GM23248 (cell line): ENCODE results near the gene TCF4. TPM values are rescaled to one million over a fixed set of nuclear protein-coding genes. Genes with fewer than 3 reads are reported as not detected.

Experiments used
- DNase-seq: peaks from one replicate; pipeline ENCODE4 v3.0.0-alpha.2; 2015
- H2AFZ ChIP-seq: fragments of 200-600 bp; sonication (generic); 2 replicates; pipeline ENCODE4 v1.6.1; 2016; ENCODE audit warnings: antibody characterized with exemption
- H3F3A ChIP-seq: fragments of 200-600 bp; sonication (generic); 2 replicates; pipeline ENCODE4 v1.6.1; 2016; ENCODE audit warnings: mild to moderate bottlenecking, antibody characterized with exemption, mixed run types; ENCODE audit not compliant: insufficient read depth
- H3K27ac ChIP-seq: fragments of 200-600 bp; sonication (generic); 2 replicates; pipeline ENCODE4 v1.5.1; 2016; ENCODE audit warnings: mild to moderate bottlenecking
- H3K27me3 ChIP-seq: fragments of 200-600 bp; sonication (generic); replicated peaks from 2 replicates; pipeline ENCODE4 v1.6.1; 2016; ENCODE audit warnings: mild to moderate bottlenecking; ENCODE audit not compliant: insufficient read depth
- H3K36me3 ChIP-seq: fragments of 200-600 bp; sonication (generic); 2 replicates; pipeline ENCODE4 v1.6.1; 2016; ENCODE audit warnings: low read depth, mild to moderate bottlenecking
- H3K4me1 ChIP-seq: fragments of 200-600 bp; sonication (generic); 2 replicates; pipeline ENCODE4 v1.6.1; 2016; ENCODE audit warnings: mild to moderate bottlenecking; ENCODE audit not compliant: insufficient read depth
- H3K4me2 ChIP-seq: fragments of 200-600 bp; sonication (generic); one replicate; pipeline ENCODE4 v1.6.1; 2016; ENCODE audit warnings: mild to moderate bottlenecking; ENCODE audit not compliant: unreplicated experiment
- H3K4me3 ChIP-seq: fragments of 200-600 bp; sonication (generic); 2 replicates; pipeline ENCODE4 v1.5.1; 2016; ENCODE audit warnings: mild to moderate bottlenecking
- H3K79me2 ChIP-seq: fragments of 200-600 bp; sonication (generic); 2 replicates; pipeline ENCODE4 v1.6.1; 2016; ENCODE audit warnings: mild to moderate bottlenecking; ENCODE audit not compliant: insufficient read depth
- H3K9ac ChIP-seq: fragments of 200-600 bp; sonication (generic); 2 replicates; pipeline ENCODE4 v1.6.1; 2016; ENCODE audit warnings: mild to moderate bottlenecking
- H3K9me2 ChIP-seq: fragments of 200-600 bp; sonication (generic); 2 replicates; pipeline ENCODE4 v1.6.1; 2016; ENCODE audit warnings: mixed run types, mild to moderate bottlenecking, moderate library complexity; ENCODE audit not compliant: insufficient read depth
- H3K9me3 ChIP-seq: fragments of 200-600 bp; sonication (generic); one replicate; pipeline ENCODE4 v1.6.1; 2017; ENCODE audit warnings: low read depth
- H4K20me1 ChIP-seq: fragments of 200-600 bp; sonication (generic); 2 replicates; pipeline ENCODE4 v1.6.0; 2016; ENCODE audit not compliant: insufficient read depth
- EZH2 ChIP-seq: fragments of 200-600 bp; sonication (generic); IDR thresholded peaks from 2 replicates; pipeline ENCODE4 v1.6.1; 2018; ENCODE audit warnings: antibody characterized with exemption, mild to moderate bottlenecking; ENCODE audit not compliant: insufficient read depth, poor library complexity, severe bottlenecking
- EZH2phosphoT487 ChIP-seq: fragments of 200-600 bp; sonication (generic); IDR thresholded peaks from 2 replicates; pipeline ENCODE4 v1.6.1; 2018; ENCODE audit warnings: antibody characterized with exemption, moderate library complexity, mild to moderate bottlenecking, low read depth; ENCODE audit not compliant: insufficient read depth
- WGBS, 2 experiments: methylation state at CpG; one replicate each; pipeline ENCODE4 v1.1.6; 2015 to 2017; ENCODE audit warnings: low lambda C conversion rate in 2 of 2, low coverage in 1 of 2; ENCODE audit errors: missing lambda C conversion rate in 2 of 2; 5-methylcytosine and 5-hydroxymethylcytosine counted together
- in situ Hi-C: fragments of 300-500 bp; cut with MboI; formaldehyde crosslinking; loops from 2 replicates; pipeline ENCODE4 v1.15.0; 2020
- polyA plus RNA-seq: library from polyadenylated mRNA; unstranded; fragments of >200 nt; fragmentation: Nextera tagmentation; extraction: Ambion mirVana; gene quantifications from 2 replicates; pipeline ENCODE4 v1.2.1, GENCODE V29; 2016
- total RNA-seq: library from RNA; depleted of rRNA; stranded (reverse); fragments of >200 nt; shearing (Covaris generic); gene quantifications from 2 replicates; pipeline ENCODE4 v1.2.3, GENCODE V29; 2014

TCF4 gene
- total and polyA plus RNA-seq, 2 experiments from 2014 or later = 54.5 to 59.3 TPM

- H3K79me2 ChIP-seq = peaks cover 79% of the 10 kb centered on the region
- no peaks in the 10 kb centered on the region for H3K9me2 ChIP-seq
- TF ChIP-seq EZH2phosphoT487 = no peak
- TF ChIP-seq EZH2 = no peak
- H3K4me2 ChIP-seq = peak overlapping the region; percentile 37
- no peaks in the 10 kb centered on the region for H3K27me3 ChIP-seq
- H3K9me3 ChIP-seq = no peaks in the 10 kb centered on the region
- peak overlapping the region; percentile 64 for H3K27ac ChIP-seq
- H3F3A ChIP-seq = peaks cover 32% of the 10 kb centered on the region
- H4K20me1 ChIP-seq = no peaks in the 10 kb centered on the region
- DNase-seq = no peak
- peaks cover 31% of the 10 kb centered on the region for H3K4me1 ChIP-seq
- H3K4me3 ChIP-seq = no peak overlapping the region
- H2AFZ ChIP-seq = no peak overlapping the region
- H3K9ac ChIP-seq = 0 out of 2 replicates have a peak overlapping the region, but pooled peaks have one; percentile 43
- in situ Hi-C loops = loop anchor here (25.0 kb wide), 1 partner anchor 1157 kb away; no protein-coding TSS in a partner anchor
- no peaks in the 10 kb centered on the region for H3K36me3 ChIP-seq
- 98% methylated on average over 8 of the region's 8 CpGs for WGBS, 2 experiments
Observed at GRCh38 chr18:55404832-55405465, 183.0 kb downstream of the TCF4 start.

GRCh38 chr18:55404136-55404830 lies 183.7 kb downstream of the TCF4 start:
- Histone ChIP-seq H3K36me3 (no peaks in the 10 kb centered on the region), H3K9me3 (no peaks in the 10 kb centered on the region), H3K4me2 (peak overlapping the region; percentile 98), H3K27me3 (no peaks in the 10 kb centered on the region), H2AFZ (no peak overlapping the region), H3K79me2 (peaks cover 79% of the 10 kb centered on the region), H3K9me2 (no peaks in the 10 kb centered on the region), H3K27ac (peak overlapping the region; percentile 88; the same call in 1 of the 2 replicates), H4K20me1 (no peaks in the 10 kb centered on the region), H3K4me1 (peaks cover 36% of the 10 kb centered on the region), H3F3A (peaks cover 39% of the 10 kb centered on the region), H3K4me3 (peak overlapping the region; percentile 79; the same call in 1 of the 2 replicates), H3K9ac (peak overlapping the region; percentile 80; the same call in 1 of the 2 replicates)
- in situ Hi-C loops = loop anchor here (25.0 kb wide), 1 partner anchor 1158 kb away; no protein-coding TSS in a partner anchor
- TF ChIP-seq EZH2 (no peak), EZH2phosphoT487 (no peak)
- 97 to 99% methylated on average over 5 of the region's 5 CpGs for WGBS, 2 experiments
- DNase-seq = no peak

GRCh38 chr18:55403421-55403949 lies 184.5 kb downstream of the TCF4 start:
- H3K4me3 ChIP-seq = peak overlapping the region; percentile 79
- H4K20me1 ChIP-seq = no peaks in the 10 kb centered on the region
- H3K27ac ChIP-seq = peak overlapping the region; percentile 88
- H3K36me3 ChIP-seq = no peaks in the 10 kb centered on the region
- peak overlapping the region; percentile 80 for H3K9ac ChIP-seq
- no peaks in the 10 kb centered on the region for H3K27me3 ChIP-seq
- H3K4me2 ChIP-seq = peak overlapping the region; percentile 98
- TF ChIP-seq EZH2 (no peak), EZH2phosphoT487 (no peak)
- peak; percentile 43 for DNase-seq
- H2AFZ ChIP-seq = peak overlapping the region; percentile 74
- no peaks in the 10 kb centered on the region for H3K9me2 ChIP-seq
- peaks cover 79% of the 10 kb centered on the region for H3K79me2 ChIP-seq
- peaks cover 47% of the 10 kb centered on the region for H3F3A ChIP-seq
- H3K9me3 ChIP-seq = no peaks in the 10 kb centered on the region
- in situ Hi-C loops = loop anchor here (25.0 kb wide), 1 partner anchor 1159 kb away; no protein-coding TSS in a partner anchor
- WGBS, 2 experiments = 4 to 6% methylated on average over 5 of the region's 5 CpGs
- peaks cover 44% of the 10 kb centered on the region for H3K4me1 ChIP-seq

- in situ Hi-C loops = loop anchor here (25.0 kb wide), 1 partner anchor 1159 kb away; no protein-coding TSS in a partner anchor
- Histone ChIP-seq H3K9me2 (no peaks in the 10 kb centered on the region), H3K27me3 (no peaks in the 10 kb centered on the region), H3K36me3 (no peaks in the 10 kb centered on the region), H3K4me3 (peak overlapping the region; percentile 79), H3K9ac (peak overlapping the region; percentile 80), H3K27ac (peak overlapping the region; percentile 88), H3K79me2 (peaks cover 79% of the 10 kb centered on the region), H3K4me2 (peak overlapping the region; percentile 98), H2AFZ (peak overlapping the region; percentile 74), H3K9me3 (no peaks in the 10 kb centered on the region), H3K4me1 (peaks cover 49% of the 10 kb centered on the region), H4K20me1 (no peaks in the 10 kb centered on the region), H3F3A (peaks cover 53% of the 10 kb centered on the region)
- DNase-seq = peak; percentile 63
- WGBS, 2 experiments = 3 to 5% methylated on average over 10 of the region's 10 CpGs
- TF ChIP-seq EZH2 = no peak
- TF ChIP-seq EZH2phosphoT487 = no peak
Observed at GRCh38 chr18:55402731-55403405, 185.1 kb downstream of the TCF4 start.
